Stimulated activated CD8-positive, alpha-beta memory T cell treated with anti-CD3 and anti-CD28 coated beads, Interleukin-12 subunit alpha, Interleukin-12 subunit beta, amount 100 ng/mL, for 24 hours (primary cell): ENCODE results near the gene M1AP.
A peak's percentile ranks its signal among the peaks of the same experiment; 100 is the strongest.

Experiments used
- DNase-seq: peaks from one replicate; pipeline ENCODE4 v3.0.0-alpha.2; 2020; ENCODE audit errors: extremely low read depth

Gene M1AP

GRCh38 chr2:74524955-74525716 is 123.0 kb downstream of the M1AP start:
- no peak for DNase-seq

GRCh38 chr2:74524005-74524404 is 124.1 kb downstream of the M1AP start:
- DNase-seq = no peak

GRCh38 chr2:74522516-74522915 is 125.6 kb downstream of the M1AP start:
- DNase-seq = no peak

DNA sequence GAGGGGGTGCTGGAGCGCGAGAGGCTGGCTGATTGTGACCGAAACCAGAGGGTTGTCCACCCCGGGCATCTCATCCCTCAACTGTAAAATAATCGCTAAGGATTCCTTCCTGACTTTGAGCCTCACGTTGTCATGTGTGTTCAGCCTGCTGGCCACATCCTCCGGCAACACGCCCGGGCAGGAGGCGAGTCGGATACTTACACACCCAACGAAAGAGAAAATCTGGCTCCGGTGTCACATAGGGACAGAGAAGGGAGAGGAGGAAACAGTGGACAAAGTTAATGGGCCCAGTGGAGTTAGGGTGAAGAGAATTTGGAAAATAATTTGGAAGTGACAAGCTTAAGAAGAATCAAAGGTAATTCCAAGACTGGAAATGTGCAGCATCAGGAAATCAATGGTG is 131.5 kb downstream of the M1AP start:
- no peak for DNase-seq

DNA sequence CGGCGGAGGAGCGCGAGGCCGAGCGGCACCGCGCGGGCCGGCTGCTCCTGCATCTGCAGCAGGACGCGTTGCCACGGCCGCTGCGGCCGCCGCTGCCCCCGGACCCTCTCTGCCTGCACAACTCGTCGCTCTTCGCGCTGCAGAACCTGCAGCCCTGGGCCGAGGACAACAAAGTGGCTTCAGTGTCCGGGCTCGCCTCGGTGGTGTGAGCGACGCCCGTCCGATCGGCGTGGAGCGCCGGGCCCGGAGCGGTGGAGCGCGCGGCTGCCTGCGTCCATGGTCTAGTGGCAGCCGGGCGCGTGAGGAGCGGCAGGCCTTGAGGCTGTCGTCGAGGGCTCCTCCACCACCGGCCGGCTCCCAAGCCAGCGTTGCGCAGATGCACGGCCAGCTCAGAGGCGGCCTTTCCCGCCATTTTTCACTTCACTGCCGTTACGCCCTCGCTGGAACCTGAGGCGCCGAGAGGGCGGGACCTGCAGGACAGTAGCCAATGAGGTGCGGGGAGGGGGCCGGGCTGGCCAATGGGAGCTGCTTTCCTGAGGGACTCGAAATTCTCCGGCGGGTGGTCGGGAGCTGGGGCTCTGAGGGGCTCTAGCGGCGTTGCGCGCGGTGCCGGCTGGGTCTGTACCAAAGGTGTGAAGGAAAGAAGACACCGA is 132.0 kb downstream of the M1AP start:
- peak; percentile 69 for DNase-seq

- DNase-seq = no peak
Measured at GRCh38 chr2:74515271-74515980, 132.7 kb downstream of the M1AP start.

GRCh38 chr2:74514368-74515270 is 133.5 kb downstream of the M1AP start, which contains the start of gene TLX2:
TSS of gene TLX2 (plus strand) at chr2:74514450. CDS start at chr2:74514807, 357 bp downstream.
- no peak for DNase-seq

GRCh38 chr2:74513605-74514367 is 134.3 kb downstream of the M1AP start:
- no peak for DNase-seq

DNA sequence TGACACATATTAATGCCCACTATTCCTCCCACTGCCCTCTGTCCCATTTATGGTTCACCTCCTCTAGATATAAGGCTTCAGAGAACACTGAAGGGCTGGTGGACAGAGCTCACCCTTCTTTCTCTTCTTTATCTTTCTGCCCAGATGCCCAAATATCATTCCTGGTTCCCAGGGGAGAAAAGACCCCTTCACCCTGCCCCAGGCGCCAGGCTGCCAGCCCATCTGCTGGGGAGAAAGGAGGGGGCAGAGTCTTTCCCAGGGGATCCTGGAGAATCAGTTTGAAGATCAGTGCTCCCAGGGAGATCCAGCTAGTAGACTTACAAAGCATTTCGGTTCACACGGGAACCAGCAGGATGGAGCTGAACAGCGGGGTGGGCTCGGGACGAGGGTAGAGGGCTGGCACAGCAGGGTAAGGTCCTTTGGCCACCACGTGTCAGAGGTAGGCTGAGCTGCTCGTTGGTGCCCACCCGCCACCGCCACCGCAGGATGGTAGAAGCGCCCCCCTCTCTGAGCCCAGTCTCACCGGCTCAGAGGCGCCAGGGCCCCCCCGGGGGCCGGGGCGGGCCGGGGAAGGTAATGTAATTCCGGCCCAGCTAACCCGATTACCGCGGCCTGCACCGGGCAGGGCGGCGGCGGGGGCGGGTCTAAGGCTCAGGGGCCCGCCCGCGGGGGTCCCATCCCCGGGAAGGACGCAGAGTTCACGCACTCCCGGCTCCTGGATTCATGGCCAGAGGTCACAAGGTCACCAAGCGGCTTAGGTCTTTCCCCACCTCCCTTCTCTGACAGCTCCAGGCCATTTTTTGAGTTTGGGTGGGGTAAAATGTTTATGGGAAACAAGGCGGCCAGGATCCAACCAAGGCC is 135.2 kb downstream of the M1AP start:
- DNase-seq = no peak

DNA sequence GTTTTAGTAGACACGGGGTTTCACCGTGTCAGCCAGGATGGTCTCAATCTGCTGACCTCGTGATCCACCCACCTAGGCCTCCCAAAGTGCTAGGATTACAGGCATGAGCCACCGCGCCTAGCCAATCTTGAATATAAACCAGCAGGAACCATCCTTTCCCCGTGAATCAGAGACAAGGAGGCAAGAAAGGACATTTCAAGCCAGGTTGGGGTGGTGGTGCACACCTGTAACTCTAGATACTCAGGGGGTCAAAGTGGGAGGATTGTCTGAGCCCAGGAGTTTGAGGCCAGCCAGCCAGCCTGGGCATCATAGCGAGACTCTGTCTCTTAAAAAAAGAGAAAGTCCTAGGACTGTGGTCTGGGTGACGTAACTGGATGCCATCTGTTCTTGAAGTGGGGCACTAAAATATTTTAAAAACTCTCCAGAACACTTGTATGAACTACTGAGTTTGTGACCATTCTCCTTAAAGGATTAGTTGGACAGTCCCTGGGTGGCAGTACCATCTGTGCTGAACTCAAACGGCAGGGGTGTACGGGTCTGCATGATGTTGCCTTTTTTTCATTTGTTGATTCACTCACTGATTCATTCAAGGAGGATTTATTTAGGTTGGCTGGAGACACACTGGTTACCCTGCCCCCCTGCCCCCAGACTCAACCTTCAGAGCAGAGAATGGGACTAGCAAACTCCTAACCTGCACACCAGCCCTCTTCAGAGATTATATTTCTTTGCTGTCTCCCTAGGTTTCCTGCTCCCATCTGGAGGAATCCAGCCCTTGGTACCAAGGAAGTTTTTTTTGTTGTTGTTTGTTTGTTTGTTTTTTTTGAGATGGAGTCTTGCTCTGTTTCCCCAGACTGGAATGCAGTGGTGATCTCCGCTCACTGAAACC is 136.8 kb downstream of the M1AP start:
- DNase-seq = no peak

DNA sequence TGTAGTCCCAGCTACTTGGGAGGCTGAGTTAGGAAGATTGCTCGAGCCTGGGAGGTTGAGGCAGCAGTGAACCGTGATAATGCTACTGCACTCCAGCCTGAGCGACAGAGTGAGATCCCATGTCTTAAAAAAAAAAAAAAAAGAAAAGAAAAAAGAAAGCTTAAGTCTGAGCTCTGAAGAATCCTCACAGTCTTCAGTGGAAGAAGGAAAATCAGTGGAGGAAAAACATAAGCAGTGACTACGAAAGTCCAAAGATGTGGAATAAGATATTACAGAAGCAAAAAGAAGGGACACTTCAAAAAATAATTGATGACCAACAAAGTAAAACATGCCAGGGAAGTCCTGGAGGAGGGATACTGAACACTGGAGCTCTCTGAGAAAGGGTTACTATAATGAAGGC is 137.9 kb downstream of the M1AP start:
- no peak for DNase-seq

DNA sequence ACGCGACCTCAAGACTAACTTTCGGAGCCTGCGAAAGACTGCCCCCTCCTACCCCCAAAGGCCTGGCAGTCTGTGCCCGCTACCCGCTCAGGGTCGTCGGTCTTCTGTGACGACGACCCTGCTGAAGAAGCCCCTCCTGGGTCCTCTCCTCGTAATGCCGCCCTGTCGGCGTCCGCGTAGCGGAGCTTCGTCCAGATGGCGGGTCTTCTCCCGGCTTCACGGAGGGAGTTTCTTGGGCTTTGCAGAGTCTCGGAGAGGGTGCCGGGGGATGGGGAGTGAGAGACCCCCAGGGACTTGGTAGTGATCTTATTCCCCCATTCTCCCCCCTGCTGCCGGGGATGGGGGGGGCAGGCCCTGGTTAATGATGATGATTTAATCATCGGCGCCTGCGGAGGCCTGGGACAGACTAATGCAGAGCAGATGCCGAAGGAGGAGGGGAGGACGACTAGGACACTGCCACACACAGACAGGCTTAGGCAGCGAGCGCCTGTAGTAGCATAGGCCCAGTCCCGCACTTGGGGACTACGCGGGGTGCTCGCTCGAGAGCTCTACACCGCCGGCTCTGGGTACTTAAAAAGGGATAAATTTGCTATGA is 140.1 kb downstream of the M1AP start:
- no peak for DNase-seq
